Measurements from ENCODE around the gene EDEM2. TPM values are rescaled to one million over a fixed set of nuclear protein-coding genes. Genes with fewer than 3 reads are reported as not detected.

EDEM2 gene
- polyA plus RNA-seq, 2 of the 4 experiments (the other 2 are of a cell fraction) = 41.6 to 51.2 TPM

DNA sequence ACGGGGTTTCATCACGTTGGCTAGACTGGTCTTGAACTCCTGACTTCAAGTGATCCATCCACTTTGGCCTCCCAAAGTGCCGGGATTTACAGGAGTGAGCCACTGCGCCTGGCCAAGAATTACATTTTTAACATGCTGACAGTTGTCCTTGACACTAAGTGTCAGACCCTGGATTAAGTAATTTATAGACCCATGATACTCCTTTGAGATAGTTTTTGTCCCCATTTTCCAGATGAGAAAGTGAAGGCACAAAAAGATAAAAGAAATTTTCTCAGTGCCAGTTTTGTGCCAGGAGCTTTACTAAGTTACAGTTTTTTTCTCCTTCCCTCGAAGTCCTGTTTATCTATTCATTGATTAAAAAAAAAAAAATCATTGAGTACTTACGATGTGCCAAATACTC, 9.8 kb upstream of the EDEM2 start:
- Histone ChIP-seq H3K4me2 (no peak overlapping the region), H3K4me3 (no peak overlapping the region), H3K4me1 (no peaks in the 10 kb centered on the region), H3K27ac (no peak overlapping the region), H3K9me3 (no peaks in the 10 kb centered on the region)
- TF ChIP-seq HDAC2 (IDR thresholded peaks at IDR 0.05) = no peak
- TF ChIP-seq CHD4 (IDR thresholded peaks at IDR 0.05; ENCODE audit: borderline replicate concordance) = no peak
- TF ChIP-seq NFE2L2 (conservative IDR thresholded peaks at IDR 0.05; ENCODE audit: low read length) = no peak
- no peak for TF ChIP-seq EHMT2 (IDR thresholded peaks at IDR 0.05; ENCODE audit: low read depth)
- TF ChIP-seq HEYL (CRISPR knock-in tag; IDR thresholded peaks at IDR 0.05) = no peak
- no peak for TF ChIP-seq TFCP2L1 (CRISPR knock-in tag; IDR thresholded peaks at IDR 0.05)
- TF ChIP-seq, protein P1, sequence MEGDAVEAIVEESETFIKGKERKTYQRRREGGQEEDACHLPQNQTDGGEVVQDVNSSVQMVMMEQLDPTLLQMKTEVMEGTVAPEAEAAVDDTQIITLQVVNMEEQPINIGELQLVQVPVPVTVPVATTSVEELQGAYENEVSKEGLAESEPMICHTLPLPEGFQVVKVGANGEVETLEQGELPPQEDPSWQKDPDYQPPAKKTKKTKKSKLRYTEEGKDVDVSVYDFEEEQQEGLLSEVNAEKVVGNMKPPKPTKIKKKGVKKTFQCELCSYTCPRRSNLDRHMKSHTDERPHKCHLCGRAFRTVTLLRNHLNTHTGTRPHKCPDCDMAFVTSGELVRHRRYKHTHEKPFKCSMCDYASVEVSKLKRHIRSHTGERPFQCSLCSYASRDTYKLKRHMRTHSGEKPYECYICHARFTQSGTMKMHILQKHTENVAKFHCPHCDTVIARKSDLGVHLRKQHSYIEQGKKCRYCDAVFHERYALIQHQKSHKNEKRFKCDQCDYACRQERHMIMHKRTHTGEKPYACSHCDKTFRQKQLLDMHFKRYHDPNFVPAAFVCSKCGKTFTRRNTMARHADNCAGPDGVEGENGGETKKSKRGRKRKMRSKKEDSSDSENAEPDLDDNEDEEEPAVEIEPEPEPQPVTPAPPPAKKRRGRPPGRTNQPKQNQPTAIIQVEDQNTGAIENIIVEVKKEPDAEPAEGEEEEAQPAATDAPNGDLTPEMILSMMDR (IDR thresholded peaks at IDR 0.05) = no peak
- no peak for TF ChIP-seq RAD21 (conservative IDR thresholded peaks at IDR 0.05 in 1 of 2, IDR thresholded peaks at IDR 0.05 in 1 of 2)
- TF ChIP-seq, protein P2, sequence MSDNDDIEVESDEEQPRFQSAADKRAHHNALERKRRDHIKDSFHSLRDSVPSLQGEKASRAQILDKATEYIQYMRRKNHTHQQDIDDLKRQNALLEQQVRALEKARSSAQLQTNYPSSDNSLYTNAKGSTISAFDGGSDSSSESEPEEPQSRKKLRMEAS (IDR thresholded peaks at IDR 0.05) = no peak
- no peak for TF ChIP-seq RNF2 (IDR thresholded peaks at IDR 0.05; ENCODE audit: borderline replicate concordance, low read depth)
- TF ChIP-seq FOSL2 (IDR thresholded peaks at IDR 0.05) = no peak
- no peak for TF ChIP-seq FOSL2 (CRISPR knock-in tag; IDR thresholded peaks at IDR 0.05)
- TF ChIP-seq PHF8 (IDR thresholded peaks at IDR 0.05; ENCODE audit: borderline replicate concordance, low read depth) = no peak
- TF ChIP-seq CBX2 (IDR thresholded peaks at IDR 0.05; ENCODE audit: borderline replicate concordance, low read depth) = no peak
- TF ChIP-seq JUNB (IDR thresholded peaks at IDR 0.05) = no peak
- no peak for TF ChIP-seq KDM1A (IDR thresholded peaks at IDR 0.05; ENCODE audit: low read depth)
- TF ChIP-seq ZNF302 (CRISPR knock-in tag; IDR thresholded peaks at IDR 0.05) = no peak
- no peak for TF ChIP-seq MAFK (IDR thresholded peaks at IDR 0.05; ENCODE audit: partially characterized antibody)
- no peak for TF ChIP-seq NR3C1 (IDR thresholded peaks at IDR 0.05)
- TF ChIP-seq CBX8 (IDR thresholded peaks at IDR 0.05) = no peak
- TF ChIP-seq, protein P3, sequence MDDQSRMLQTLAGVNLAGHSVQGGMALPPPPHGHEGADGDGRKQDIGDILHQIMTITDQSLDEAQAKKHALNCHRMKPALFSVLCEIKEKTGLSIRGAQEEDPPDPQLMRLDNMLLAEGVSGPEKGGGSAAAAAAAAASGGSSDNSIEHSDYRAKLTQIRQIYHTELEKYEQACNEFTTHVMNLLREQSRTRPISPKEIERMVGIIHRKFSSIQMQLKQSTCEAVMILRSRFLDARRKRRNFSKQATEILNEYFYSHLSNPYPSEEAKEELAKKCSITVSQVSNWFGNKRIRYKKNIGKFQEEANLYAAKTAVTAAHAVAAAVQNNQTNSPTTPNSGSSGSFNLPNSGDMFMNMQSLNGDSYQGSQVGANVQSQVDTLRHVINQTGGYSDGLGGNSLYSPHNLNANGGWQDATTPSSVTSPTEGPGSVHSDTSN (IDR thresholded peaks at IDR 0.05) = no peak
- ChIA-PET CTCF (interaction anchor here (0.6 to 1.5 kb wide), 5 partner anchors 10 to 283 kb away, joined by 3 to 4 read pairs (median 3); partner anchors contain the start of gene EDEM2), POLR2A (no interaction called here)
- FAIRE-seq (no peak), ATAC-seq (no peak), DNase-seq (ENCODE audit: low read depth in 1 of 2, low spot score in 1 of 2) (no peak)
- WGBS (ENCODE audit: missing lambda C conversion rate) = 84% methylated on average over 6 of the region's 6 CpGs

DNA sequence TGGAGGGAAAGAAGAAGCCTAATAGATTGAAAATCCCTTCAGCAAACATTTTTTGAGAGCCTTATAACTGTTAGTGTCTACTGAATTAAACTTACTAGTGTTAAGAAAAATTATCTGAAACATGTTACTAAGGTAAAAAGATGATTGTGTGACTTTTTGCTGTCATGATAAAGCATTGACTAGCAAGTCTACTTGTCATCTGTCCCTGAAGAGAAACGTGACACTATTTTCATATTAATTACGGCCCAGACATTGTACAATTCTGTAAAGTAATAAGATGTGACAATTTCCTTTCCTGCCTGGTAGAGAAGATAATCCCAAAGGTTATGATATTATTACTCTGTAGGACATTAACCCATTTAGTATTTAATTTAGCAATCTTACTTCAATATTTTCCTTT, 8.8 kb upstream of the EDEM2 start:
- no peaks in the 10 kb centered on the region for H3K9me3 ChIP-seq
- no peak overlapping the region for H3K4me2 ChIP-seq
- no peak for DNase-seq (ENCODE audit: low read depth in 1 of 2, low spot score in 1 of 2)
- H3K4me1 ChIP-seq = no peaks in the 10 kb centered on the region
- H3K4me3 ChIP-seq = no peak overlapping the region
- ChIA-PET POLR2A (no interaction called here), CTCF (no interaction called here)
- no peak overlapping the region for H3K27ac ChIP-seq
- no peak for FAIRE-seq
- TF ChIP-seq, protein P4, sequence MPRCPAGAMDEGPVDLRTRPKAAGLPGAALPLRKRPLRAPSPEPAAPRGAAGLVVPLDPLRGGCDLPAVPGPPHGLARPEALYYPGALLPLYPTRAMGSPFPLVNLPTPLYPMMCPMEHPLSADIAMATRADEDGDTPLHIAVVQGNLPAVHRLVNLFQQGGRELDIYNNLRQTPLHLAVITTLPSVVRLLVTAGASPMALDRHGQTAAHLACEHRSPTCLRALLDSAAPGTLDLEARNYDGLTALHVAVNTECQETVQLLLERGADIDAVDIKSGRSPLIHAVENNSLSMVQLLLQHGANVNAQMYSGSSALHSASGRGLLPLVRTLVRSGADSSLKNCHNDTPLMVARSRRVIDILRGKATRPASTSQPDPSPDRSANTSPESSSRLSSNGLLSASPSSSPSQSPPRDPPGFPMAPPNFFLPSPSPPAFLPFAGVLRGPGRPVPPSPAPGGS (IDR thresholded peaks at IDR 0.05) = no peak
- TF ChIP-seq, protein P1 (IDR thresholded peaks at IDR 0.05) = no peak
- no peak for TF ChIP-seq RAD21 (conservative IDR thresholded peaks at IDR 0.05 in 1 of 2, IDR thresholded peaks at IDR 0.05 in 1 of 2)
- no peak for TF ChIP-seq CHD2 (IDR thresholded peaks at IDR 0.05; ENCODE audit: low read length, partially characterized antibody)
- TF ChIP-seq CBX2 (IDR thresholded peaks at IDR 0.05; ENCODE audit: borderline replicate concordance, low read depth) = no peak
- TF ChIP-seq, protein P5, sequence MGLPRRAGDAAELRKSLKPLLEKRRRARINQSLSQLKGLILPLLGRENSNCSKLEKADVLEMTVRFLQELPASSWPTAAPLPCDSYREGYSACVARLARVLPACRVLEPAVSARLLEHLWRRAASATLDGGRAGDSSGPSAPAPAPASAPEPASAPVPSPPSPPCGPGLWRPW (IDR thresholded peaks at IDR 0.05) = no peak
- TF ChIP-seq KDM1A (IDR thresholded peaks at IDR 0.05; ENCODE audit: low read depth) = no peak
- no peak for TF ChIP-seq PHF8 (IDR thresholded peaks at IDR 0.05; ENCODE audit: borderline replicate concordance, low read depth)
- TF ChIP-seq, protein P6, sequence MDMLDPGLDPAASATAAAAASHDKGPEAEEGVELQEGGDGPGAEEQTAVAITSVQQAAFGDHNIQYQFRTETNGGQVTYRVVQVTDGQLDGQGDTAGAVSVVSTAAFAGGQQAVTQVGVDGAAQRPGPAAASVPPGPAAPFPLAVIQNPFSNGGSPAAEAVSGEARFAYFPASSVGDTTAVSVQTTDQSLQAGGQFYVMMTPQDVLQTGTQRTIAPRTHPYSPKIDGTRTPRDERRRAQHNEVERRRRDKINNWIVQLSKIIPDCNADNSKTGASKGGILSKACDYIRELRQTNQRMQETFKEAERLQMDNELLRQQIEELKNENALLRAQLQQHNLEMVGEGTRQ (IDR thresholded peaks at IDR 0.05) = no peak
- ATAC-seq = no peak
- 78% methylated on average over 2 of the region's 2 CpGs for WGBS (ENCODE audit: missing lambda C conversion rate)
